Stimulated activated CD8-positive, alpha-beta memory T cell treated with anti-CD3 and anti-CD28 coated beads, Interleukin-4, amount 100 ng/mL, for 1 hour (primary cell): ENCODE measurements around the gene SLC25A39.
"Not testable (repeated sequence)": the region's sequence is repeated elsewhere in the genome, so short reads cannot be mapped to it uniquely, and the experiment has no call there.

ENCODE experiments used
- DNase-seq, 2 donors: peaks; one replicate each; pipeline ENCODE4 v3.0.0-alpha.2; 2020; ENCODE audit warnings: low read depth in 2 of 2, low spot score in 1 of 2

The SLC25A39 gene

GRCh38 chr17:44354582-44355561 is 30.2 kb upstream of the SLC25A39 start:
- peak; percentile 41 to 49 for DNase-seq

- no peak for DNase-seq
Observed at GRCh38 chr17:44353672-44354331, 29.2 kb upstream of the SLC25A39 start.

- no peak for DNase-seq
Observed at GRCh38 chr17:44352828-44353671, 28.4 kb upstream of the SLC25A39 start.

GRCh38 chr17:44351961-44352827 is 27.6 kb upstream of the SLC25A39 start:
- no peak for DNase-seq

- no peak for DNase-seq
Observed at GRCh38 chr17:44351464-44351863, 26.8 kb upstream of the SLC25A39 start.

GRCh38 chr17:44350733-44351226 is 26.2 kb upstream of the SLC25A39 start:
- peak in 1 of 2 donors; percentile 49 for DNase-seq

GRCh38 chr17:44349553-44350070 is 25.0 kb upstream of the SLC25A39 start:
- no peak for DNase-seq

- no peak for DNase-seq
Observed at GRCh38 chr17:44348988-44349364, 24.4 kb upstream of the SLC25A39 start.

GRCh38 chr17:44348234-44348987 is 23.8 kb upstream of the SLC25A39 start:
- no peak for DNase-seq

- not testable (repeated sequence) for DNase-seq
Observed at GRCh38 chr17:44347206-44348055, 22.8 kb upstream of the SLC25A39 start.

GRCh38 chr17:44346064-44346844 is 21.6 kb upstream of the SLC25A39 start:
- no peak for DNase-seq

GRCh38 chr17:44345454-44346026 is 20.9 kb upstream of the SLC25A39 start:
- no peak for DNase-seq

- DNase-seq, result peak; percentile 53 to 71
Observed at GRCh38 chr17:44344939-44345453, 20.4 kb upstream of the SLC25A39 start, which contains the start of gene GRN. TSS of gene GRN (plus strand) at chr17:44345302. CDS start at chr17:44349165, 3,863 bp downstream.

- no peak for DNase-seq
Observed at GRCh38 chr17:44343510-44344209, 19.0 kb upstream of the SLC25A39 start.

GRCh38 chr17:44340553-44340952 is 15.9 kb upstream of the SLC25A39 start:
- DNase-seq, result not testable (repeated sequence)

GRCh38 chr17:44338702-44339101 is 14.1 kb upstream of the SLC25A39 start:
- no peak for DNase-seq
